ENCODE results near the gene BMP2K. TPM values are rescaled to one million over a fixed set of nuclear protein-coding genes. Genes with fewer than 3 reads are reported as not detected.

Gene BMP2K
- total RNA-seq, 1 experiment from 2014 or later = 4.9 TPM

DNA sequence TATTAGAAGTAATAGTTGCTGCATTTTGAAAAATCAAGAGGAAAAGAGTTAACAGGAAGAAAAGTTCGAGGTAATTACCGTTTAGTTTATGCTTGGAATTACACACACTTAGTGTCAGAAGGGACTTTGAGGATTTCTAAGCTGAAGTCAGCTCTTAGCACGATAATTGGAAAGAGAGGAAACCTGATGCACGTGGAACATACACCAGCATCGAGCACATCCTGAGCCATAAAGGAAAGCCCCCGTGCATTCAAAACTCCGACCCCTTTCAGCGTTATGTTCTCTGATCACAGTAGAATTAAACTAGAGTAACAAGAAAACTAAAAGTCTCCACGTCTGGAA, 163.5 kb downstream of the BMP2K start:
- Histone ChIP-seq H3K4me1 (ENCODE audit: low read length) (peaks cover 19% of the 10 kb centered on the region), H2AFZ (ENCODE audit: low read length) (peak overlapping the region; percentile 92), H3K9ac (ENCODE audit: low read length) (peak overlapping the region; percentile 64), H3K79me2 (ENCODE audit: low read length) (peaks cover 39% of the 10 kb centered on the region), H3K36me3 (ENCODE audit: insufficient read depth, low read length) (no peaks in the 10 kb centered on the region), H3K27me3 (ENCODE audit: low read length) (no peaks in the 10 kb centered on the region), H3K9me2 (replicated peaks; ENCODE audit: insufficient read depth, low read length) (no peaks in the 10 kb centered on the region), H3K4me2 (ENCODE audit: low read depth, low read length, poor library complexity, severe bottlenecking) (peak overlapping the region; percentile 80), H3K27ac (ENCODE audit: low read length) (no peak overlapping the region), H4K20me1 (ENCODE audit: insufficient read depth, low read depth, low read length) (no peaks in the 10 kb centered on the region), H3K9me3 (ENCODE audit: low read length) (no peaks in the 10 kb centered on the region), H3K4me3 (ENCODE audit: low read length) (peak overlapping the region; percentile 64)
- DNase-seq = no peak

GRCh38 chr4:78940752-78941151, 164.6 kb downstream of the BMP2K start:
- no peaks in the 10 kb centered on the region for H3K9me3 ChIP-seq (ENCODE audit: low read length)
- peaks cover 19% of the 10 kb centered on the region for H3K4me1 ChIP-seq (ENCODE audit: low read length)
- H3K79me2 ChIP-seq (ENCODE audit: low read length) = peaks cover 32% of the 10 kb centered on the region
- no peak overlapping the region for H3K4me3 ChIP-seq (ENCODE audit: low read length)
- no peaks in the 10 kb centered on the region for H3K27me3 ChIP-seq (ENCODE audit: low read length)
- H3K36me3 ChIP-seq (ENCODE audit: insufficient read depth, low read length) = no peaks in the 10 kb centered on the region
- no peak overlapping the region for H2AFZ ChIP-seq (ENCODE audit: low read length)
- no peak overlapping the region for H3K27ac ChIP-seq (ENCODE audit: low read length)
- no peak for DNase-seq
- no peaks in the 10 kb centered on the region for H4K20me1 ChIP-seq (ENCODE audit: insufficient read depth, low read depth, low read length)
- H3K4me2 ChIP-seq (ENCODE audit: low read depth, low read length, poor library complexity, severe bottlenecking) = no peak overlapping the region
- no peaks in the 10 kb centered on the region for H3K9me2 ChIP-seq (replicated peaks; ENCODE audit: insufficient read depth, low read length)
- no peak overlapping the region for H3K9ac ChIP-seq (ENCODE audit: low read length)

DNA sequence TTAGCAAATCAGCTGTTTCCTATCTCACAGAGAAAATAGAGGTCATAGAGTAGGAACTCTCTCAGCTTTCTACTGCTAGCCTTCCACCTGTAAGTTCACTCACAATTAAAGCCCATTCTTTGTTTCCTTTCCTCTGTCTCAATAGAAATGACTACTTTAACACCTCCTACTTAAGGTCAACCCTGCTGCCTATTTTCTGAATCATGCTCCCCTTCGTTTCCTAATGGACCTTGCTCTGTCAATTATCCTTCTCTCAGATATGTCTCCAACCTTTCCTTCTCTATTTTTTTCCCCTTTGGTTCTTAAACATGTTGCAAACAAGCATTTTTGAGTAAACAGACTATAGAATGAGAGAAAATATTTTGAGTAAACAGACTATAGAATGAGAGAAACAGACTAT, 168.2 kb downstream of the BMP2K start:
- H3K9me2 ChIP-seq (replicated peaks; ENCODE audit: insufficient read depth, low read length) = no peaks in the 10 kb centered on the region
- no peak overlapping the region for H3K4me2 ChIP-seq (ENCODE audit: low read depth, low read length, poor library complexity, severe bottlenecking)
- H2AFZ ChIP-seq (ENCODE audit: low read length) = no peak overlapping the region
- H4K20me1 ChIP-seq (ENCODE audit: insufficient read depth, low read depth, low read length) = no peaks in the 10 kb centered on the region
- H3K4me3 ChIP-seq (ENCODE audit: low read length) = no peak overlapping the region
- H3K9ac ChIP-seq (ENCODE audit: low read length) = no peak overlapping the region
- H3K9me3 ChIP-seq (ENCODE audit: low read length) = no peaks in the 10 kb centered on the region
- no peak overlapping the region for H3K27ac ChIP-seq (ENCODE audit: low read length)
- DNase-seq = no peak
- no peaks in the 10 kb centered on the region for H3K36me3 ChIP-seq (ENCODE audit: insufficient read depth, low read length)
- H3K79me2 ChIP-seq (ENCODE audit: low read length) = no peaks in the 10 kb centered on the region
- no peaks in the 10 kb centered on the region for H3K27me3 ChIP-seq (ENCODE audit: low read length)
- H3K4me1 ChIP-seq (ENCODE audit: low read length) = peaks cover 4% of the 10 kb centered on the region

- Histone ChIP-seq H4K20me1 (ENCODE audit: insufficient read depth, low read depth, low read length) (no peaks in the 10 kb centered on the region), H3K4me2 (ENCODE audit: low read depth, low read length, poor library complexity, severe bottlenecking) (no peak overlapping the region), H3K9me2 (replicated peaks; ENCODE audit: insufficient read depth, low read length) (no peaks in the 10 kb centered on the region), H3K36me3 (ENCODE audit: insufficient read depth, low read length) (no peaks in the 10 kb centered on the region), H3K79me2 (ENCODE audit: low read length) (no peaks in the 10 kb centered on the region), H3K4me1 (ENCODE audit: low read length) (no peaks in the 10 kb centered on the region), H2AFZ (ENCODE audit: low read length) (no peak overlapping the region), H3K9me3 (ENCODE audit: low read length) (no peaks in the 10 kb centered on the region), H3K4me3 (ENCODE audit: low read length) (no peak overlapping the region), H3K27me3 (ENCODE audit: low read length) (no peaks in the 10 kb centered on the region), H3K27ac (ENCODE audit: low read length) (no peak overlapping the region), H3K9ac (ENCODE audit: low read length) (no peak overlapping the region)
- no peak for DNase-seq
Observed at GRCh38 chr4:78945651-78946179, 169.6 kb downstream of the BMP2K start.

- Histone ChIP-seq H3K36me3 (ENCODE audit: insufficient read depth, low read length) (no peaks in the 10 kb centered on the region), H2AFZ (ENCODE audit: low read length) (no peak overlapping the region), H3K4me2 (ENCODE audit: low read depth, low read length, poor library complexity, severe bottlenecking) (no peak overlapping the region), H3K27ac (ENCODE audit: low read length) (no peak overlapping the region), H3K9me2 (replicated peaks; ENCODE audit: insufficient read depth, low read length) (no peaks in the 10 kb centered on the region), H3K27me3 (ENCODE audit: low read length) (no peaks in the 10 kb centered on the region), H3K9ac (ENCODE audit: low read length) (no peak overlapping the region), H3K9me3 (ENCODE audit: low read length) (no peaks in the 10 kb centered on the region), H3K4me3 (ENCODE audit: low read length) (no peak overlapping the region), H4K20me1 (ENCODE audit: insufficient read depth, low read depth, low read length) (no peaks in the 10 kb centered on the region), H3K4me1 (ENCODE audit: low read length) (no peaks in the 10 kb centered on the region), H3K79me2 (ENCODE audit: low read length) (no peaks in the 10 kb centered on the region)
- no peak for DNase-seq
Observed at GRCh38 chr4:78949735-78950134, 173.6 kb downstream of the BMP2K start.

- H3K4me3 ChIP-seq (ENCODE audit: low read length) = no peak overlapping the region
- no peaks in the 10 kb centered on the region for H3K4me1 ChIP-seq (ENCODE audit: low read length)
- H3K79me2 ChIP-seq (ENCODE audit: low read length) = no peaks in the 10 kb centered on the region
- no peaks in the 10 kb centered on the region for H4K20me1 ChIP-seq (ENCODE audit: insufficient read depth, low read depth, low read length)
- no peaks in the 10 kb centered on the region for H3K9me3 ChIP-seq (ENCODE audit: low read length)
- no peaks in the 10 kb centered on the region for H3K27me3 ChIP-seq (ENCODE audit: low read length)
- H3K9ac ChIP-seq (ENCODE audit: low read length) = no peak overlapping the region
- no peaks in the 10 kb centered on the region for H3K9me2 ChIP-seq (replicated peaks; ENCODE audit: insufficient read depth, low read length)
- no peak overlapping the region for H3K4me2 ChIP-seq (ENCODE audit: low read depth, low read length, poor library complexity, severe bottlenecking)
- no peak overlapping the region for H2AFZ ChIP-seq (ENCODE audit: low read length)
- H3K36me3 ChIP-seq (ENCODE audit: insufficient read depth, low read length) = no peaks in the 10 kb centered on the region
- H3K27ac ChIP-seq (ENCODE audit: low read length) = no peak overlapping the region
- peak; percentile 72 for DNase-seq
Observed at GRCh38 chr4:78951862-78952472, 175.8 kb downstream of the BMP2K start.

- H3K27me3 ChIP-seq (ENCODE audit: low read length) = no peaks in the 10 kb centered on the region
- no peaks in the 10 kb centered on the region for H3K36me3 ChIP-seq (ENCODE audit: insufficient read depth, low read length)
- no peaks in the 10 kb centered on the region for H4K20me1 ChIP-seq (ENCODE audit: insufficient read depth, low read depth, low read length)
- no peak overlapping the region for H3K4me2 ChIP-seq (ENCODE audit: low read depth, low read length, poor library complexity, severe bottlenecking)
- H3K79me2 ChIP-seq (ENCODE audit: low read length) = no peaks in the 10 kb centered on the region
- no peaks in the 10 kb centered on the region for H3K9me2 ChIP-seq (replicated peaks; ENCODE audit: insufficient read depth, low read length)
- H3K27ac ChIP-seq (ENCODE audit: low read length) = no peak overlapping the region
- no peaks in the 10 kb centered on the region for H3K4me1 ChIP-seq (ENCODE audit: low read length)
- no peaks in the 10 kb centered on the region for H3K9me3 ChIP-seq (ENCODE audit: low read length)
- no peak overlapping the region for H3K9ac ChIP-seq (ENCODE audit: low read length)
- no peak for DNase-seq
- no peak overlapping the region for H2AFZ ChIP-seq (ENCODE audit: low read length)
- H3K4me3 ChIP-seq (ENCODE audit: low read length) = no peak overlapping the region
Observed at GRCh38 chr4:78953231-78953630, 177.1 kb downstream of the BMP2K start.

GRCh38 chr4:78953769-78954666, 177.9 kb downstream of the BMP2K start:
- no peak overlapping the region for H3K27ac ChIP-seq (ENCODE audit: low read length)
- H3K4me1 ChIP-seq (ENCODE audit: low read length) = no peaks in the 10 kb centered on the region
- H3K9me2 ChIP-seq (replicated peaks; ENCODE audit: insufficient read depth, low read length) = no peaks in the 10 kb centered on the region
- no peaks in the 10 kb centered on the region for H3K27me3 ChIP-seq (ENCODE audit: low read length)
- no peak overlapping the region for H3K4me3 ChIP-seq (ENCODE audit: low read length)
- H3K4me2 ChIP-seq (ENCODE audit: low read depth, low read length, poor library complexity, severe bottlenecking) = no peak overlapping the region
- H3K36me3 ChIP-seq (ENCODE audit: insufficient read depth, low read length) = no peaks in the 10 kb centered on the region
- peak; percentile 40 for DNase-seq
- H3K79me2 ChIP-seq (ENCODE audit: low read length) = no peaks in the 10 kb centered on the region
- H3K9ac ChIP-seq (ENCODE audit: low read length) = no peak overlapping the region
- no peak overlapping the region for H2AFZ ChIP-seq (ENCODE audit: low read length)
- H3K9me3 ChIP-seq (ENCODE audit: low read length) = no peaks in the 10 kb centered on the region
- no peaks in the 10 kb centered on the region for H4K20me1 ChIP-seq (ENCODE audit: insufficient read depth, low read depth, low read length)
